Gastrocnemius medialis (tissue), 4 donors: ENCODE results near the gene SEC23A.

Experiments
- POLR2A ChIP-seq, 2 donors: fragments of 450-650 bp; IDR thresholded peaks; one replicate each; pipeline ENCODE4 v1.6.1; 2017; ENCODE audit warnings: antibody characterized with exemption in 2 of 2, mild to moderate bottlenecking in 2 of 2, moderate library complexity in 2 of 2
- TF ChIP-seq, protein P1 (sequence below), 5 experiments: fragments of 450-650 bp in 3 of 5; fragments of 200-600 bp in 2 of 5; sonication (generic) in 2 of 5; IDR thresholded peaks in 4 of 5; conservative IDR thresholded peaks in 1 of 5; 1 replicate in 4 of 5; 2 replicates in 1 of 5; pipeline ENCODE4 v1.5.1; 2016 to 2019; ENCODE audit warnings: antibody characterized with exemption in 5 of 5, mild to moderate bottlenecking in 3 of 5, moderate library complexity in 3 of 5

GRCh38 chr14:39005044-39005880 lies 97.8 kb downstream of the SEC23A start:
- no peak for TF ChIP-seq POLR2A (IDR thresholded peaks at IDR 0.05)
- TF ChIP-seq, protein P1, sequence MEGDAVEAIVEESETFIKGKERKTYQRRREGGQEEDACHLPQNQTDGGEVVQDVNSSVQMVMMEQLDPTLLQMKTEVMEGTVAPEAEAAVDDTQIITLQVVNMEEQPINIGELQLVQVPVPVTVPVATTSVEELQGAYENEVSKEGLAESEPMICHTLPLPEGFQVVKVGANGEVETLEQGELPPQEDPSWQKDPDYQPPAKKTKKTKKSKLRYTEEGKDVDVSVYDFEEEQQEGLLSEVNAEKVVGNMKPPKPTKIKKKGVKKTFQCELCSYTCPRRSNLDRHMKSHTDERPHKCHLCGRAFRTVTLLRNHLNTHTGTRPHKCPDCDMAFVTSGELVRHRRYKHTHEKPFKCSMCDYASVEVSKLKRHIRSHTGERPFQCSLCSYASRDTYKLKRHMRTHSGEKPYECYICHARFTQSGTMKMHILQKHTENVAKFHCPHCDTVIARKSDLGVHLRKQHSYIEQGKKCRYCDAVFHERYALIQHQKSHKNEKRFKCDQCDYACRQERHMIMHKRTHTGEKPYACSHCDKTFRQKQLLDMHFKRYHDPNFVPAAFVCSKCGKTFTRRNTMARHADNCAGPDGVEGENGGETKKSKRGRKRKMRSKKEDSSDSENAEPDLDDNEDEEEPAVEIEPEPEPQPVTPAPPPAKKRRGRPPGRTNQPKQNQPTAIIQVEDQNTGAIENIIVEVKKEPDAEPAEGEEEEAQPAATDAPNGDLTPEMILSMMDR (IDR thresholded peaks at IDR 0.05 in 4 of 5, conservative IDR thresholded peaks at IDR 0.05 in 1 of 5), result no peak
